NOMO-1 treated with dmso at 0.1 percent for 144 hours (cell line): ENCODE results near the gene CACUL1.
A peak's percentile ranks its signal among the peaks of the same experiment; 100 is the strongest.
"Not testable (repeated sequence)": the region's sequence is repeated elsewhere in the genome, so short reads cannot be mapped to it uniquely, and the experiment has no call there.

Experiments
- DNase-seq: peaks from one replicate; lab custom pipeline; 2025; ENCODE audit not compliant: unreplicated experiment; lab: John Stamatoyannopoulos, UW

The CACUL1 gene

DNA sequence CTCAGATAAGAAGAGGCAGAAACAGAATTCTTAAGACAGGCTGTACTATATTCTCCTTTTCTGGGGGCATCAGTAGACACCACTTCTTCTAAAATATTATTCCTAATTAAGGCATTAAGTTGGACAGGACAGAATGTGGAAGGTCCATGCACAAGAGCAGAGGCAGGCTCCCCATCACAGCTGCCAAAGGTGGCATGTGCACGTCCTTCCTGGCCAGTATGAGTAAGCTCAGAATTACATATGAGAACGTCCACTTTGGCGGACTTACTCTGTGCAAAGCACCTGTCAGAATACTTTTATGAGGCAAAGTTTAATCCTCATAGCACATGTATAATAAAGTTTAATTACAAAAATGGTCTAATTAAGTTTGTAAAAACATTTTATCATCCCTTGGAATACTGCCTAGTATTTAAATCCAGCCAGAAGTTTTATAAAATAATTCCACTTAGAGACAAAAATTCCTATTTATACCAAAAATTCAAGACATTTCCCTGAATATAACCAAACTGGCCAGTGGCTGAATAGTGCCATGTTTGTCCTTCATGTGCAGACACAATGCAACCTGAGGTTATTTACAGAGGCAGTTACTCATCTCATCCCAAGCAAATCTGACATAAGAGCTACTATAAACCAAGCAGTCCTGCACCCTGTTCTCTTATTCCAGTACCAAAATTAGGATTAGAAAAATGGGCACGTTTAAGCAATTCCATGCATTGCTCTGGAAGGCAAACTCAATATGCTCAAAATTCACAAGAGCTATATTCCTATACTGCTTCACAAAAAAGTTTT is 65.5 kb downstream of the CACUL1 start:
- DNase-seq, result no peak

DNA sequence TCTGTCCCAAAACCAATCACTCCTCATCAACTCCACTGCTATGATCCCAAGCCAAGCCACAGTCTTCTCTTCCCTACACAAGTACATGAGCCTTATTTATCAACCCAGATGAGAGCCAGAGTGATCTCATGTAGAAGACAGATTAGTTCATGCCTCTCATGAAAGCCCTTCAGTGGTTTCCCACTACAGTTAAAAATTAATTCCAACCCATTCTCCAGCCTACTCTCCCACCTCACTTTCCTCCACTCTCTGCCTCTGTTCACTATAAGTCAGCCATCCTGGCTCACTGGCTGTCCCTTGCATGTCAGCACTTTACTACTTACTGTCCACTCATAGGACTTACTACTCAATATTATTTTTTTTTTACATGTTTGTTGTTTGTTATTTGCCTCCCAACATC is 67.3 kb downstream of the CACUL1 start:
- no peak for DNase-seq

GRCh38 chr10:118682533-118682932 is 72.2 kb downstream of the CACUL1 start:
- no peak for DNase-seq

DNA sequence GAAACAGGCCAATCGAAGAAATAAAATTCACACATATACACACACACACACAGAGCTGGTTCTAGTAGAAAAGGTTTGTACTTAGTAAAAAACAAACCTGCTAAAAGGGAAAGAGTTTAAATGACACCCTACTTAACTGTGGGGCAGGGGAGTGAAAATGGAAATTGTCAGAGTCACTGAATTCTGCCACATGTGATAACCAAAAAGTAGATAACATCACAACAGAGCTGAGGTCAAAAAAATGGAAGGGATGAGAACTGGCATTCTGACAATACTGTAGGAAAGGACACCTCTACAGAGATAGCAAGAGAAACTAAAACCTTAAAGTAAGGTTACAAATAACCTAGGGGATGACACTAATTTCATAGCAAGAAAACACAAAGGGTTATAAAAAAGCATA is 74.6 kb downstream of the CACUL1 start:
- no peak for DNase-seq

DNA sequence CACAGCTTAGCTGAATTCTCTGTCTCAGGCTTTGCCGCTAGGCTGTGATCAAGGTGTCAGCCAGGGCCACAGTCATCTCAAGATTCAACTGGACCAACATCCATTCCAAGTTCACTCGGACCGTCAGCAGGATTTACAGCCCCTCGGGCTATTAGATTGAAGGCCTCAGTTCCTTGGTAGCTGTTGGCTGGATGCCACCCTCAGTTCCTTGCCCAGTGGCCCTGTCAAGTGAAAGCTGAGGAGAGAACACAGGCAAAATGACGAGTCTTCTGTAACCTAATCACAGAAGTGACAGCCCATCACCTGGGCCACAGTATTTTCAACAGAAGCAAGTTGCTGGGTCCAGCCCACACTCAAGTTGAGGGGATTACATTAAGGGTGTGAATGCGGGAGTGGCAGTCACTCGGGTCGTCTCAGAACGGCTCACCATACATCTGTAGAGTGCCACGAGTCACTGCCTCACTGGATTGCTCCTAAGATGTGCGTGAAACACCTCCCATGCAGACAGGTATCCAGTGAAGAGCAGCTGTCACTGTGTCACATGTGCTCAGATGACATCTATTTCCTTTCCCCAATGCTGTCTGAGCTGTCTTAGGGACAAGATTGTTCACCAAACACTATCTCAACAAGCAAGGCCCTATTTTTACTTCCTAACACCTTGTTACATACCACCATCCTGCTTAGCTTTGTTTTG is 80.4 kb downstream of the CACUL1 start:
- no peak for DNase-seq

DNA sequence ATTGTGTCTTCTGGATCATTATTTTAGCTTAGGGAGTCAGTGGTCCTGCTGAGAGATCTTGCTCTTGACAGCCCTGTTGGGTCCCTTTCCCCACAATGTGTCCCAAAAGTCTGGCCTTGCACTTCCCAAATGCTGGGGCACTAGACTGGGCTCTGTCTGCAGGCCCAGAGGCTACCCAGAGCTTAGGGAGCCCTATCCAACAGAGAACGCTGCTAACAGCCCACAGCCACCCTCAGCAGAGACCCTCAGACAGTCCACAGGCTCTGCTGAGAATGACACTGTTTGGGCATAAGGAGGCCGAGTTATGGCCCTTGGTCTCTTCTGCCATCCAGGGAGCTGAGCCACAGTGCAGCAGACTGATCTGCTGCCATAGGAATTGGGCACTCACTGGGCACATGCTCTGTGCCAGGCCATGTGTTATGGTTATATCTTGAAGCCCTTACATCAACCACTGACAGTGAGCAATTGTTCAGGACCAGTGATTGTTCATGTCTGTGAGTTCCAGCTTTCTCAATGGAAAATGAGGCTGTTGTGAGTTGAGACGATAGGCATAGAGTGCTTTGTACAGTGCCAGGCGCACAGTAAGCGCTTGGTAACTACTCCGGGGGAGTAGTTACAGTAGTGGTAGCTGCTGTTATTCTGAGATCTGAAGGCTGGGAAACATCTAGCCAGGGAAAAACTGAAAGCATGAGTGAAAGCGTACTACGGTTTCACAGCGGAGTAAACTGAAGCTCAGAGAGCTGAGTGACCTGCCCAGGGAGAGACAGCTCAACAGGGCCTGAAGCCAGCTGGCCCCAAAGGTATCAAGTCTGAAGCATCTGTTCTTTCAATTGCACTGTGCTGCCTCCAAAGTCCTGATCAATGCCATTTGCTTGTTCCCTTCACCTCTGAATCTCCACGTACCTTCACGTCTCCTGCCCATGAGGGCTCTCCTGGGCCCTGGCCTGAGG is 81.7 kb downstream of the CACUL1 start:
- DNase-seq, result no peak

DNA sequence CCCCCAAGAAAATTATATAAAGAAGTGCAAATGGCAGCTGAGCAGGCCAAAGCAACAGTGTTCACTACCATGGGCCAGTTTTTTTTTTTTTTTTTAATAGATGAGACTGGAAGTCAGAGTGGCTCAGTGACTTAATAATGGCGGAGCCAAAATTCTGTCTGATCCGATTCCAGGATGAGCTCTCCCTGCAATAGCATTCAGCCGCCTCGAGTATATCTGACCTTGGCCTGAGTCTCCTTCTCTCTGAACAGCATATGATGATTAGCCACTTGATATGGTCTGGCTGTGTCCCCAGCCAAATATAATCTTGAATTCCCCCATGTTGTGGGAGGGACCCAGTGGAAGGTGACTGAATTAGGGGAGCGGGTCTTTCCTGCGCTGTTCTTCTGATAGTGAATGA is 82.6 kb downstream of the CACUL1 start:
- DNase-seq, result no peak

DNA sequence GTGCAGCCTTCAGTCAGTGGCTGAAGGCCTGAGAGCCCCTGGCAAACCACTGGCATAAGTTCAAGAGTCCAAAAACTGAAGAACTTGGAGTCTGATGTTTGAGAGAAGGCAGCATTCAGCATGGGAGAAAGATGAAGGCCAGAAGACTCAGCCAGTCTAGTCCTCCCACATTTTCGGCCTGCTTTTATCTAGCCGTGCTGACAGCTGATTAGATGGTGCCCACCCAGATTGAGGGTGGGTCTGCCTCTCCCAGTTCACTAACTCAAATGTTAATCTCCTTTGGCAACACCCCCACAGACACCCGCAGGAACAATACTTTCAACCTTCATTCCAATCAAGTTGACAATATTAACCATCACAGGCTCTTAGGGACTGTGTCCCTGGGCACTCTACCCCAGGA is 83.5 kb downstream of the CACUL1 start:
- DNase-seq, result not testable (repeated sequence)

GRCh38 chr10:118670472-118671124 is 84.2 kb downstream of the CACUL1 start:
- no peak for DNase-seq

DNA sequence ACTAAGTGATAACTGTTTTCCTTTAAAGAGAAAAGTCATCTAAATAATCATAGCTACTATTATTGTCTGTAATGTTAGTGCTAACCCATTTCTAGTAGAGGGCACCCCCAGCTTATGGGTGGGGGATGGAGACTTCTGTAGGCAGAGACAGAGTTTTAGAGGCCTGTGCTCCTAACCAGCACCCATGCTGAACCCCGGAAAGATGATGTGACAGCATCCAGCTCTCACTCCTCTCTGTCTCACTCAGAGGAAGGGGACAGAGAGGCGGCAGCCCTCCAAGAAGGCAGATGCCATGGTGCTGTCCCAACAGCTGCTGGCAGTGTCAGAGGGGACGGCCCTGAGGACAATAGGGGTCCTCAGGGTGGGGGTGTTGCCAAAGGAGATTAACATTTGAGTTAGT is 84.9 kb downstream of the CACUL1 start:
- DNase-seq, result no peak

GRCh38 chr10:118669020-118669791 is 85.6 kb downstream of the CACUL1 start:
- peak; percentile 3 for DNase-seq

GRCh38 chr10:118668228-118668952 is 86.4 kb downstream of the CACUL1 start:
- no peak for DNase-seq

GRCh38 chr10:118667732-118668131 is 87.0 kb downstream of the CACUL1 start:
- no peak for DNase-seq

DNA sequence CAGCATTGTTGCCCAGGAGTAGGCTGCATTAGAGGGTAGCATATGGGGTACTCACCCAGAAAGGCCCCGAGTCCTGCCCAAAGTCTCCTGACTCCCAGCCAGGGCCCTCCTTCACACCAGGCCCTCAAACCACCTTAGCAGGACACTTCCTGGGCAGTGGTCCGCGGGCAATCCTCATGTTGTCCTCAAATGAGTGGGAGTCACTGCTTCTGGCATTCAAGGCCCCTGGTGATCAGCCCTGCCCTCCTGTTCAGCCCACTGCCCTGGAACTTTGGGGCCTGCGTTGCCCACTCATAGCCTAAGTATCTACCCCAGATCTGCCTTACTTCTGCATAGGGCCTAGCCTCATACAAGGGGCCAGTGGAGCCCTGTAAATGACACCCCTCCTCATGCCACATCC is 88.4 kb downstream of the CACUL1 start:
- DNase-seq, result no peak

DNA sequence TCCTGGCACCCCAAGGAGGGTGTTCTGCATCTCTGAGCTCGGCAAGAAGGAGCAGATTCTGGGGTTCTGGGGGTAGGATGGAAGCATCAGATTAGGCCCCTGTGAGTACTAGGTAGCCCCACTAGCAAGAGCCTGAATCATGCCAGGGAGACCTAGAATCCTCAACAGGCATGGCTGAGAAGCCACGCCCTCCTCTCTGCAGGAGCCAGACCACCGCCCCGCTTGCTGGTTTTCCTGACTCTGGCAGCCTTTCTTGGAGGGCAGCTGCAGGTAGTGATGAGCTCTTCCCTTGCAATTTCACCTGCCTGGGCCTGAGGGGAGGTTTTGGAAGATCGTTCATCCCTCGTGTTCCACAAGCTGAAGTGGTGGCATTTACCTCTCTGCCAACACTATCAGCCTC is 90.4 kb downstream of the CACUL1 start:
- no peak for DNase-seq

- no peak for DNase-seq
Observed at GRCh38 chr10:118663176-118663575, 91.6 kb downstream of the CACUL1 start.

- no peak for DNase-seq
Observed at GRCh38 chr10:118662228-118663035, 92.3 kb downstream of the CACUL1 start.

GRCh38 chr10:118658762-118659161 is 96.0 kb downstream of the CACUL1 start:
- DNase-seq, result no peak

DNA sequence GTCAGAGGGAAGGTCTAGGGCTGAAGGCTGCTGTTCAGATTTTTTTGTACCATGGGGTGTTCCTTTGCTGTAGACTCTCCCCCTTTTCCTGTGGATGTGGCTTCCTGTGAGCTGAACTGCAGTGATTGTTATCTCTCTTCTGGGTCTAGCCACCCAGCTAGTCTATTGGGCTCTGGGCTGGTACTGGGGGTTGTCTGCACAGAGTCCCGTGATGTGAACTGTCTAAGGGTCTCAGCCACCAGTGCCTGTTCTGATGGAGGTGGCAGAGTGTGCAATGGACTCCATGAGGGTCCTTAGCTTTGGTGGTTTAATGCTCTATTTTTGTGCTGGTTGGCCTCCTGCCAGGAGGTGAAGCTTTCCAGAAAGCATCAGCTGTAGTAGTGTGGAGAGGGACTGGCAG is 96.6 kb downstream of the CACUL1 start:
- DNase-seq, result not testable (repeated sequence)
